GM19467 (cell line): ENCODE results near the gene RNU6-9.
"Not testable (repeated sequence)": the region's sequence is repeated elsewhere in the genome, so short reads cannot be mapped to it uniquely, and the experiment has no call there.

Source experiments
- ATAC-seq: cut with Tn5 transposase; IDR thresholded peaks from one replicate; pipeline ENCODE4 v1.9.1; 2021; ENCODE audit warnings: mild to moderate bottlenecking, moderate library complexity; ENCODE audit not compliant: unreplicated experiment

The RNU6-9 gene

DNA sequence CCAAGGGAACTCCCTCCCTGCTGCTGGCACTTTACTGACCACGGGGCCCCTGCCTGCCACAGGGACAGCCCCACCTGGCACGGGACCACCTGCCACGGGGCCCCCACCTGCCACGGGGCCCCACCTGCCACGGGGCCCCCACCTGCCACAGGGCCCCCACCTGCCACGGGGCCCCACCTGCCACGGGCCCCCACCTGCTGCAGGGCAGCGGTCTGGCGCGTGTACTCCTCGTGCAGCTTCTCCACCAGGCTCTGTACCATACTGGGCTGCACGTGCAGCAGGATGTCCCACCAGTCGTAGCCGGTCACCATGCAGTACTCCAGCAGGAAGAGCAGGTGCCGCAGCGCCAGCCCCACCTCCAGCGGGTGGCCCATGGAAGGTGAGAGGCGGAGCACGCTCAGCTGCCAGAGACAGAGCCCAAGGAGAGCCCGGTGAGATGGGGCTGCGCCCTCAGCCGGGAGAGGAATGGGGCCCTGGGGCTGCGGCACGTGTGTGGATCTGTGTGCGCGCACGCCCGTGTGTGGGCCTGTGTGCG lies 16.4 kb upstream of the RNU6-9 start:
- no peak for ATAC-seq

DNA sequence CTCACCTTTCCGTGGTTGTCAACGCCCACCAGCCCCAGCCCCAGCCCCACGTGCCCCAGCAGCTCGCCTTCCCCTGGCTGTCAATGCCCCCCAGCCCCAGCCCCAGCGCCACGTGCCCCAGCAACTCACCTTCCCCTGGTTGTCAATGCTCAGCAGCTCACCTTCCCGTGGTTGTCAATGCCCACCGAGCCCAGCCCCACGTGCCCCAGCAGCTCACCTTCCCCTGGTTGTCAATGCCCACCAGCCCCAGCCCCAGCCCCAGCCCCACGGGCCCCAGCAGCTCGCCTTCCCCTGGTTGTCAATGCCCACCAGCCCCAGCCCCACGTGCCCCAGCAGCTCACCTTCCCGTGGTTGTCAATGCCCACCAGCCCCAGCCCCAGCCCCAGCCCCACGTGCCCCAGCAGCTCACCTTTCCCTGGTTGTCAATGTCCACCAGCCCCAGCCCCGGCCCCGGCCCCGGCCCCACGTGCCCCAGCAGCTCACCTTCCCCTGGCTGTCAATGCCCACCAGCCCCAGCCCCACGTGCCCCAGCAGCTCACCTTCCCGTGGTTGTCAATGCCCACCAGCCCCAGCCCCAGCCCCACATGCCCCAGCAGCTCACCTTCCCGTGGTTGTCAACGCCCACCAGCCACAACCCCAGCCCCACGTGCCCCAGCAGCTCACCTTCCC lies 15.2 kb upstream of the RNU6-9 start:
- not testable (repeated sequence) for ATAC-seq

DNA sequence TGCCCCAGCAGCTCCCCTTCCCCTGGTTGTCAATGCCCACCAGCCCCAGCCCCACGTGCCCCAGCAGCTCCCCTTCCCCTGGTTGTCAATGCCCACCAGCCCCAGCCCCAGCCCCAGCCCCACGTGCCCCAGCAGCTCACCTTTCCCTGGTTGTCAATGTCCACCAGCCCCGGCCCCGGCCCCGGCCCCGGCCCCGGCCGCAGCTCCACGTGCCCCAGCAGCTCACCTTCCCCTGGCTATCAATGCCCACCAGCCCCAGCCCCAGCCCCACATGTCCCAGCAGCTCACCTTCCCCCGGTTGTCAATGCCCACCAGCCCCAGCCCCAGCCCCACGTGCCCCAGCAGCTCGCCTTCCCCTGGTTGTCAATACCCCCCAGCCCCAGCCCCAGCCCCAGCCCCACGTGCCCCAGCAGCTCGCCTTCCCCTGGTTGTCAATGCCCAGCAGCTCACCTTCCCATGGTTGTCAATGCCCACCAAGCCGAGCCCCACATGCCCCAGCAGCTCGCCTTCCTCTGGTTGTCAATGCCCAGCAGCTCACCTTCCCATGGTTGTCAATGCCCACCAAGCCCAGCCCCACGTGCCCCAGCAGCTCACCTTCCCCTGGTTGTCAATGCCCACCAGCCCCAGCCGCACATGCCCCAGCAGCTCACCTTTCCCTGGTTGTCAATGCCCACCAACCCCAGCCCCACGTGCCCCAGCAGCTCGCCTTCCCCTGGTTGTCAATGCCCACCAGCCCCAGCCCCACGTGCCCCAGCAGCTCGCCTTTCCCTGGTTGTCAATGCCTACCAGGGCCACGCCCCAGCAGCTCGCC lies 14.3 kb upstream of the RNU6-9 start:
- ATAC-seq = not testable (repeated sequence)

DNA sequence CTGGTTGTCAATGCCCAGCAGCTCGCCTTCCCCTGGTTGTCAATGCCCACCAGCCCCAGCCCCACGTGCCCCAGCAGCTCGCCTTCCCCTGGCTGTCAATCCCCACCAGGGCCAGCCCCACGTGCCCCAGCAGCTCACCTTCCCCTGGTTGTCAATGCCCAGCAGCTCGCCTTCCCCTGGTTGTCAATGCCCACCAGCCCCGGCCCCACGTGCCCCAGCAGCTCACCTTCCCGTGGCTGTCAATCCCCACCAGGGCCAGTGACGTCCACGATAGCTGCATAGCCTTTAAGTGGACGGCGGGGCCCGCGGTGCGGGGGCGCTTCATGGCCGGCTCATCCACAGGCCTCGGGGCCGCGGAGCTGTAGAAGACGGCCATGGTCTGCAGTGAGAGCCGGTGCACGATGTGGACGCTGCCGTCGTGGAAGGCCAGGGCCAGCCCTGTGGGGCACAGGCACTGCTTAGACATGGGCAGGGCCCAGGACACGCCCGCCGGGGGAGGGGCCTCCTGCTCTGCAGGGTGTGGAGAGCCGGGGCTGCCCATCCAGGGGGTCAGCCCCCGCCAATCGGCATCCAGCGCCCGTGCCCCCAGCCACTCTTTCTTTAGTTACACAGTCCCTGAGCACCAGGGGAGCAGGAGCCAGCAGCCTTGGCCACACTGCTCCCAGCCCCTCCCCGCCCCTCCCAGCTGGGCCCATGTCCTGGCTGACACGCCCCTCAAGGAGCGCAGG lies 13.4 kb upstream of the RNU6-9 start:
- ATAC-seq = no peak

DNA sequence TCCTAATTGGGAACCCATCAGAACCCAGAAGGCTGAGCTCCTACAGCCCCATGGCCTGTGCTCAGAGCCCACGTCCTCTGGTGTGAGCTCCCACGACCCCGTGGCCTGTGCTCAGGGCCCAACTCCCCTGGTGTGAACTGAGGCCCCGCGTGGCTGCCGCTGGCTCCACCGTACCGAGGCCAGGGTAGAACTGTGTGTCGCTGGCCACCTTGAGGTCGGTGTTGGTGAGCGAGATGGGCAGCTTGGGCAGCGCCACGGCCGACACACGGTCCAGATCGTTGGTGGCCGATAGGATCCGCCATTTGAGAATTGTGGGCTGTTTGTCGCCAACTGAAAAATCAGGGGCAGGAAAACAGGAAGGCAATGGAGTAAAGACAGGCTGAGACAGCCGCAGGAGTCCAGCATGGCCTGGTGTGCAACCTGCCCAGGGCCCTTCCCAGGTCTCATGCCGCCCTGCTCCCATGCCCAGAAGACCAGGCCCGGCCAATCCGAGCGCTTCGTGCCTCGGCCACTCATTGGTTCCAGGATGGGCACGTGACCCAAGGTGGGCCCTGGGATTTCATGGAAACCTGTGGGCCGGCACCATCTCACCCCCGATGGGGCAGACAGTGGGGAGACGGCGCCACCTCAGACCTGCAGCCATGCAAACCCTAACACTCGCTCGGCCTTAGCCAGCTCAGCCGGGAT lies 11.8 kb upstream of the RNU6-9 start:
- ATAC-seq = no peak

DNA sequence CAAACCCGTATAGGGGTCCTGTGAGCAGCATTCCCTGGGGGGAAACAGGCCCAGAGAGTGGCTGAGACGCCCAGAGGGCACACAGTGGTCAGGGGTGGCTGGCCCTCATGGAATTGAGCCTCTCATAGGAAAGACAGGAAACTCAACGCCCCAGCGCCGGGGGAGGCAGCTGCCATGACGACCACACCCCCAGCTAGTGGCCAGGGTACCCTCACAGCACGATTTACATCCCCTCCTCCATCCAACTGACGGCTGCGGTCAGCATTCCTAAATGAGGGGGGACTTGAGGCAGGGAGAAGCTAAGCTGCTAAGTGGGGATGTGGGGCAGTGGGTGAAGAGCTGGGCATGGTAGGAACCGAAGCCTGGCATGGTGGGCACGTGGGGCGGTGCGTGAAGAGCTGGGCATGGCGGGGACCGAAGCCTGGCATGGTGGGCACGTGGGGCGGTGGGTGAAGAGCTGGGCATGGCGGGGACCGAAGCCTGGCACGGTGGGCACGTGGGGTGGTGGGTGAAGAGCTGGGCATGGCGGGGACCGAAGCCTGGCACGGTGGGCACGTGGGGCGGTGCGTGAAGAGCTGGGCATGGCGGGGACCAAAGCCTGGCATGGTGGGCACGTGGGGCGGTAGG lies 10.3 kb upstream of the RNU6-9 start:
- no peak for ATAC-seq

DNA sequence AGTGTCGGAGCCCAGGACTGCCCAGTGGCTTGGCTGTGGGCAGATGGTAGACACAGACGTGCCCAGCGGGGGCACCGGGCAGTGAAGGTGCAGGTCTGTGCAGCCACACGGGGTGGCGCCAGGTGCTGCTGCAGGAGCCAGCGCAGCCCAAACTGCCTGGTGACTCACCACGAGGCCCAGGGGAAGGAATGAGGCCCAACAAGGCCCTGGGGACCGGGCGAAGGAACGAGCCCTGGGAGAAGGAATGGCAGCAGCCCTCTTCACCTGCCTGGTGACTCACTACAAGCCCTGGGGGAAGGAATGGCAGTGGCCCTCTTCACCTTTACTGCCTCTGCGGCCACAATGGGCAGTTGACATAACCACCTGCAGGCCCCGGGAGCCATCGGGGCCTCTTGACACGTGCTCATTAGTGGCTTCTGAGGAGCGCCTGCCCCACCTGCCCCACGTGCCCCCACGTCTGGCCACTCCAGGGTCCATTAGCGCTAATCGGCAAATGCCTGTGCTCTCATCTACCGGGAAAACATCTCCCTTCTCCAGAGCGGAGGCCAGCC lies 9.5 kb upstream of the RNU6-9 start:
- ATAC-seq = no peak

DNA sequence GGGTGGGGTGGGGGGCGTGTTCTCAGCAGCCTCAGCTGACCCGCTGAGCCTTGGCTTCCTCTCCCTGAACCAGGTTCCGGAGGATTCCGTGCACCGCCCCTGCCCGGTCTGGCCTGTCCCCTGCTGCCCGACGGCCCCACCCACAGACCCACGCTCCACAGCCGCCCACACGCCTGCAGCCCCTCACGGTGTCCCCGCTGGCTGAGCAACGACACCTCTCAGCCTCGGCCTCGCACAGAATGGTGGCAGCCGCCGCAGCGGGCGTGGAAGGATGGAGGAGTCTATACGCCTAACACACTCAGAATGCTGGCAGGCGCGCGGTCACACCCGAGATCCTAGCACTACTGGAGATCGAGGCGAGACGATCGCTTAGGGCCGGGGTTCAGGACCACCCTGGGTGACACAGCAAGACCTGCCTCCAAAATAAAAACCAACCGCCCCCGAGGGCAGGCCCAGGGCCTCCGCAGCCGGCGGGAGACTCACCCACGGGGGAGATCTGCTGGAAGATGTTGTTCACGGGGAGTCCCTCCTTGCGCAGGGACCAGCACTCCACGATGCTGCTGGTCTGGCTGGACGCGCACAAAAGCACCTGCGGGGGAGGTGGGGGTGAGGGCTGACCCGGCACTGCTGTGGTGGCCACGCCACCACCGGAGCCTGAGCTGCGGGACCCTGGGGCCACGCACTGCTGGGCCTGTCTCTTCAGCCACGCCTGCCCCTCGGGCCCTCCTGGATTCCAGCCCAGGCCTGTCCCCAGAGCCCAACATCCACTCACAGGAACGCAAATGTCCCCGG lies 8.7 kb upstream of the RNU6-9 start:
- no peak for ATAC-seq

DNA sequence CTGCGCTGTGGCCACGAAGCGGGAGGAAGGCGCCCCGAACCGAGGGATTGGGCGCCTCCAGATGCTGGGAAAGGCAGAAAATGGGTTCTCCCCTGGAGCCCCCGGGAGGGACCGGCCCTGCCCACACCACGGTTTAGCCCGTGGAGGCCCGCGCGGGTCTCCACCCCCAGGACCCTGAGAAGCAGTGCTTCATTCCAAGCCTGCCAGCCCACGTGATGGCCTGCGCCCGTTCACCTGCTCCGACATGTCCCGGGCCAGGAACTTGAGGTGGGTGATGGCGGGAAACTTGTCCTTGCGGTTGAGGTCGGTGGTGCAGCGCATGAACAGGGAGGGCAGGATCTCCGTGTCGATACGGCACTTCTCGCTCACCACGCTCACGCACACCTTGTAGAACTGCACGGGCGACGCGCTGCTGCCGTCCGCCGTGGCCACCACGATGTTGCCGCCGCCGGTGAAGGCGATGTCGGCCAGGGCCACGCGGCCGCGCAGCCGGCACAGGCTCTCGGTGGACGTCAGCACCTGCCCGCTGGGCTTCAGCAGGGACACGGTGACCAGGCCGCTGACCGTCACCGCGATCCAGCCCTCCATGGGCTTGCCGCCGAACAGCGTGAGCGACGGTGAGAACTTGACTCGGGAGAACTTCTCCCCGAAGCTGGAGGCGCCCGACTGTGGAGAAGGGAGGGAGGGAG lies 7.6 kb upstream of the RNU6-9 start:
- ATAC-seq = no peak

DNA sequence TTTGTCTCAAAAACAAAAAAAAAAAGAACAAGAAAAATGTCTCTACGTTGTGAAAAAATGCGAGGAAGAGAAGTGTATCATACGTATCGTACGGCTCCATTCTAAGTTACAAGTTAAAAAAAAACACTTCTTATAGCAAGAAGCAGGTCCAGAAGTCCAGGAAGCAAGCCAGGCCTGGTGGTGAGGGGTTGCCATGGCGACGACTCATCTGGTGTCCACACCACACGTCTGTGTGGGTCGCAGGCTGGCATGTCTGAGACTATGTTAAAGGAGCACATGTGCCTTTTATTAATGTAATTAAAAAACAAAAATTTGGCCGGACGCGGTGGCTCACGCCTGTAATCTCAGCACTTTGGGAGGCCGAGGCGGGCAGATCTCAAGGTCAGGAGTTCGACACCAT lies 6.2 kb upstream of the RNU6-9 start:
- ATAC-seq = no peak

DNA sequence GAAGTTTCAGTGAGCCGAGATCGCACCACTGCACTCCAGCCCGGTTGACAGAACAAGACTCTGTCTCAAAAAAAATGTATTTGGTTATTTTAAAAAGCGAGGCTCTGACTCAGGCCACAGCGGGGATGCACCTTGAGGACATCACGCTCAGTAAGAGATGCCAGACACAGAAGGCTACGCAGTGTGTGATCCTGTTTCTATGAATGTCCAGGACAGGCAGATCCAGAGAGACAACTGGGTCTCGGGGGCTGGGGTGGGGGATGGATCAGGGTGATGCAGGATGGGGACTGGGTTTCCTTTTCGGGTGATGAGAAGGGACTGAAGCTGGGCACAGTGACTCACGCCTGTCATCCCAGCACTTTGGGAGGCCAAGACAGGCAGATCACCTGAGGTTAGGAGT lies 5.7 kb upstream of the RNU6-9 start:
- ATAC-seq = no peak

DNA sequence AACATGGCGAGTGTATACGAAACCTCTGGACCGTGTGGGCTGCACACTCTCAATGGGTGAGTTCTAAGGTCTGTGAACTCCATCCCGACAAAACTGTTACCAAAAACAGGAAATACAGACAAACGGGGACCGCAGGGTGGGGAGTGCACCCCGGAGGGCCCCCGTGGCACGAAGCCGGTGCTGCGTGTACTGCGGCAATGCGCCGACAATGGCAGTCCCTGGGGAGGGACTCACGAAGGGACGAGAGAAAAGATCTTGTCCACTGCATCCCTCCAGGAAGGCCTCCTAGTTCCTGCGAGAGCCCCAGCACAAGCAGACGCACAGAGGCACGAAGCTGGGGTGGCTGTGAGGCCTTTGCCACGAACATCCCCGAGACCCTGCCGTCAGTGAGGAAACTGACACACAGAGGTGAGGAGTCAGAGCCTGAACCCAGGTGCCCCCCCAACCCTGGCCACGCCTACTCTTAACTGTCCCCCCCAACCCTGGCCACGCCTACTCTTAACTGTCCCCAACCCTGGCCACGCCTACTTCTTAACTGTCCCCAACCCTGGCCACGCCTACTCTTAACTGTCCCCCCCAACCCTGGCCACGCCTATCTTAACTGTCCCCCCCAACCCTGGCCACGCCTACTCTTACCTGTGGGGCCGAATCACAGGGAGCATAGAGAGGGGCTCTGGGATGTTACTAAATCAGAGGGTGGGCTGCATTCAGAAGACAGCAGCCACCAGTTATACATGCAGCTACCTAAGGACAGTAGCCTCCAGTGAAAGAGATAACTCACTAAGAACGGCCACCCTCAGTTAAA lies 4.5 kb upstream of the RNU6-9 start:
- no peak for ATAC-seq

DNA sequence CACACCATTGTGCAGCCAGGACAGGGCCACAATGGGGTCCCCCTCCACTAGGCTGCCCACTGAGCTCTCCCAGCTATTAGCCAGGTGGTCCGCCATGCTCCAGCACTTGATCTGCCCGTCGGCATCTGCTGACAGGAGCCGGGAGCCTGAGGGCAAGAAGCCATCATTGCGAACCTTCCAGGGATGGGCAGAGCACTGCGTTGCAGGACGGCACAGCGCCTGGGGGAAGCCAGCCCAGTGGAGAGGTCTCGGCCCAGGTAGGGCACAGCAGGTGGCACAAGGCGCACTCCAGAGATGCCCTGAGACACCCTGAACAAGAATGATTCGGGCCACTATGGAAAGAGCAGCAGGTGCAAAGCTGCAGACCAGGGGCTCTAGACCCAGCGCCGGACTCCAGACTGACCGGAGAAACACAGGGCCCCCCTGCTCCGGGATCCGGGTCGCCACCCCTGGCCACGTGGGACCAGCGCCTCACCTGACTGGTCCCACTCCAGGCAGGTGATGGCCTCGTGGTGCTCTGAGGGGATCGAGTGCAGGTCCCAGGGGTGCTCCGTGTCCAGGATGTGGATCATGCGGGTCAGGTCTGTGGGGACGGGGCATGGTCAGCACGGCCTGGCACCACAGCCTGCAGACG lies 3.5 kb upstream of the RNU6-9 start:
- no peak for ATAC-seq

DNA sequence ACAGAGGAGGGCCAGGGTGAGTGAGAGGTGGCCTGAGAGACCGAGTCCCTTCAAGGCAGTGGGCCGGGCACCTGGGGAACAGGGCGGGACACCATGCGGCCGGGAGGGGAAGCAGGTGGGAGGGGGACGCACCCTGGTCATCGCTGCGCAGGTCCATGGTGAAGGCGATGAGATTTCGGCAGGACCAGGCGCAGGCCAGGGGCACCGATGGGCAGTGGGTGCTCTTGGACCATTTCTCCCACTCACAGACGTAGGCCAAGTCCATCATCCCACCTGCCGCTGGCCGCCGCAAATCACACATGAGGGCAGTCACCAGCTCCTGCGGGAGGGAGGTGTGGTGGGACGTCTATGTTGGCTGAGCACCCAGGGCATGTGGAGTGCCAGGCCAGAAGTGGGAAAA lies 2.5 kb upstream of the RNU6-9 start:
- ATAC-seq = no peak

DNA sequence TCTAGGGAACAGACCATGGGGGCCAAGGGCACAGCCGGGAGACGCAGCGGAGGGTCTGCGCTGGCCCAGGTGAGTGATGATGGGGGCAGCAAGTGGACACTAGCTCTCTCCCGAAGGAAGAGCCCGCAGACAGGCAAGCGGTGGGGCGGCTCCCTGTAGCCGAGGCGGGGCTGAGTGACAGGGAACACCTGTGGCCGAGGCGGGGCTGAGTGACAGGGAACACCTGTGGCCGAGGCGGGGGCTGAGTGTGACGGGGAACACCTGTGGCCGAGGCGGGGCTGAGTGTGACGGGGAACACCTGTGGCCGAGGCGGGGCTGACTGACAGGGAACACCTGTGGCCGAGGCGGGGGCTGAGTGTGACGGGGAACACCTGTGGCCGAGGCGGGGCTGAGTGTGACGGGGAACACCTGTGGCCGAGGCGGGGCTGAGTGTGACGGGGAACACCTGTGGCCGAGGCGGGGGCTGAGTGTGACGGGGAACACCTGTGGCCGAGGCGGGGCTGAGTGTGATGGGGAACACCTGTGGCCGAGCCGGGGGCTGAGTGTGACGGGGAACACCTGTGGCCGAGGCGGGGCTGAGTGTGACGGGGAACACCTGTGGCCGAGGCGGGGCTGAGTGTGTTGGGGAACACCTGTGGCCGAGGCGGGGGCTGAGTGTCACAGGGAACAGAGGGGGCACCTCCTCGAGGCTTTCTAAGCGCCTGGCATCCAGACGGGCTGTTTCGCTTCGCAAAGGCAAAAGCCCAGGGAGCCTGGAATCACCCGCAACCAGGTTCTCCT lies 1.7 kb upstream of the RNU6-9 start:
- not testable (repeated sequence) for ATAC-seq

DNA sequence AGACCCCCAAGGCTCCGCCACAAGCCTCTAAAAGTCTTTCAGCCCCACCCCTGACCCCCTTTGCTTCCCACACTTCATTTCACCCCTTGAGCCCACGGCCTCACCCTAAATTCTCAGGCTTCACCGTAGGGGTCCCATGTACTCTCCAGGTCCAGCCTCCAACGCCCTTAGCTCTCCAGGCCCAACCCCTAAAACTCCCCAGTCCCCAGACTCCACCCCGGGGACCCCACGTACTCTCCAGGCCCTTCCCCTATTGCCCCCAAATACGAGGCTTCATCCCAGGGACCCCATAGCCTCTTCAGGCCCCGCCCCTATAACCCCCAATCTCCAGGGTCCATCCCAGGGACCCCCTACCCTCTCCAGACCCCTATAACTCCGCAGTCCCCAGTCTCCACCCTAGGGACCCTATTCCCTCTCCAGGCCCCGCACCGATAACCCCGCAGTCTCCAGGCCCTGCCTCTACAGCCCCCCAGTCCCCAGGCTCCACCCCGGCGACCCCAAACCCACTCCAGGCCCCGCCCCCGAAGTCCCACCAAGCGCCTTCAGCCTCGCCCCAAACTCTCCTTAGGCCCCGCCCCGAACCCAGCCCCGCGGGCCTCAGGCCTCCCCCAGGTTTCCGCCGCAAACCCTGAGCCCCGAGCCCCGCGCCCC lies 916 bp upstream of the RNU6-9 start:
- no peak for ATAC-seq
